Heart right ventricle (tissue), 16 donors: ENCODE data around the gene PLPP7. TPM values are rescaled to one million over a fixed set of nuclear protein-coding genes. Genes with fewer than 3 reads are reported as not detected.

ENCODE experiments used
- ATAC-seq, 8 donors: fragments of 200-7000 bp; cut with Tn5 transposase; one replicate each; pipeline ENCODE4 v1.9.1; 2020; ENCODE audit warnings: mild to moderate bottlenecking in 8 of 8, moderate library complexity in 8 of 8, moderate number of reproducible peaks in 1 of 8
- DNase-seq, 2 donors: peaks; one replicate each; pipeline ENCODE4 v3.0.0-alpha.2; 2020
- H3K27ac ChIP-seq, 10 donors: fragments of 200-600 bp; sonication (generic) in 2 of 10; one replicate each; pipeline versions ENCODE4 v1.5.0 to v1.8.0; 2020 to 2022; ENCODE audit warnings: mild to moderate bottlenecking in 3 of 10
- H3K27me3 ChIP-seq, 7 donors: fragments of 200-600 bp; one replicate each; pipeline ENCODE4 v1.8.0; 2021 to 2022; ENCODE audit warnings: mild to moderate bottlenecking in 2 of 7
- H3K36me3 ChIP-seq, 9 donors: fragments of 200-600 bp; sonication (generic) in 1 of 9; one replicate each; pipeline versions ENCODE4 v1.5.0 to v1.8.0; 2020 to 2022; ENCODE audit warnings: mild to moderate bottlenecking in 2 of 9
- H3K4me1 ChIP-seq, 9 donors: fragments of 200-600 bp; sonication (generic) in 1 of 9; one replicate each; pipeline versions ENCODE4 v1.5.0 to v1.8.0; 2020 to 2022; ENCODE audit warnings: mild to moderate bottlenecking in 4 of 9
- H3K4me3 ChIP-seq, 10 donors: fragments of 200-600 bp; sonication (generic) in 2 of 10; one replicate each; pipeline versions ENCODE4 v1.5.0 to v1.8.0; 2020 to 2022; ENCODE audit warnings: mild to moderate bottlenecking in 7 of 10, moderate library complexity in 2 of 10
- H3K9me3 ChIP-seq, 11 donors: fragments of 200-600 bp in 10 of 11; sonication (generic) in 2 of 11; one replicate each; pipeline versions ENCODE4 v1.5.0 to v1.8.0; 2013 to 2022; ENCODE audit warnings: mild to moderate bottlenecking in 2 of 11, control low read depth in 1 of 11, moderate library complexity in 1 of 11
- WGBS, 2 donors: extraction: QIAGEN DNeasy Blood & Tissue Kit; methylation state at CpG; one replicate each; pipeline ENCODE4 v1.1.7; 2013; ENCODE audit warnings: inconsistent platforms in 1 of 2; 5-methylcytosine and 5-hydroxymethylcytosine counted together
- intact Hi-C, 10 donors: fragments of 100-400 bp; cut with DNase I; formaldehyde crosslinking; loops; one replicate each; pipeline versions ENCODE4 v1.11.1 to v1.14.2; 2022
- polyA plus RNA-seq, 2 donors: library from polyadenylated mRNA; stranded (reverse); fragments of 200-250 nt; gene quantifications; one replicate each; pipeline ENCODE4 v1.2.3, GENCODE V29; 2013
- total RNA-seq, 10 donors: library from RNA; stranded (reverse); fragmentation: NEBNext Ultra II Directional in 3 of 10; extraction: Animal tissue kit (Norgen Biotek cat#: 25700) in 3 of 10; gene quantifications; one replicate each; pipeline versions ENCODE4 v1.2.1 to v1.2.4, GENCODE V29; 2021 to 2023
- TF ChIP-seq, protein P1 (sequence below), 9 donors: fragments of 200-600 bp; sonication (generic) in 2 of 9; IDR thresholded peaks; one replicate each; pipeline versions ENCODE4 v1.5.0 to v1.8.0; 2021 to 2022; ENCODE audit warnings: antibody characterized with exemption in 9 of 9, mild to moderate bottlenecking in 5 of 9, moderate library complexity in 1 of 9
- donor health status: Arrhythmogenic right ventricular cardiomyopathy.
- donor health status: ischemic (EF 13 %, LVEDD 7.1; RV severe dilation, severe dysfunction).
- donor health status: healthy with polysubstance abuse.
- donor health status: DM: no; HTN: yes; CAD: no.
- donor health status: DM: no; HTN: no; CAD: no.
- donor health status: ischemic (EF 25% LVEDD 6.9; RV normal size, moderate dysfunction).
- donor health status: ischemic (EF 25% LVEDD 5.7; RV mildly dilated, moderate dysfunction).
- donor health status: healthy.
- donor health status: DM: yes; HTN: yes; CAD: no.
- donor health status: Ischemic cardiomyopathy.
- donor health status: ischemic (EF 35%, LVEDD 5.7; RV mildly dilated, moderate dysfunction).
- donor health status: nonischemic (EF 11% LVEDD 7.7; RV severe dilation, severe dysfunction).
- donor health status: DM: yes; HTN: yes; CAD: no.
- donor health status: PGD.
- donor health status: ischemic (EF 29% LVEDD 5.4; RV normal size, mild dysfunction).
- donor health status: nonischemic (EF 23%, LVEDD 6.1; RV moderate dilation, normal function).

PLPP7 gene
- total and polyA plus RNA-seq, 12 donors, result 42.6 to 140 (median 102) TPM

DNA sequence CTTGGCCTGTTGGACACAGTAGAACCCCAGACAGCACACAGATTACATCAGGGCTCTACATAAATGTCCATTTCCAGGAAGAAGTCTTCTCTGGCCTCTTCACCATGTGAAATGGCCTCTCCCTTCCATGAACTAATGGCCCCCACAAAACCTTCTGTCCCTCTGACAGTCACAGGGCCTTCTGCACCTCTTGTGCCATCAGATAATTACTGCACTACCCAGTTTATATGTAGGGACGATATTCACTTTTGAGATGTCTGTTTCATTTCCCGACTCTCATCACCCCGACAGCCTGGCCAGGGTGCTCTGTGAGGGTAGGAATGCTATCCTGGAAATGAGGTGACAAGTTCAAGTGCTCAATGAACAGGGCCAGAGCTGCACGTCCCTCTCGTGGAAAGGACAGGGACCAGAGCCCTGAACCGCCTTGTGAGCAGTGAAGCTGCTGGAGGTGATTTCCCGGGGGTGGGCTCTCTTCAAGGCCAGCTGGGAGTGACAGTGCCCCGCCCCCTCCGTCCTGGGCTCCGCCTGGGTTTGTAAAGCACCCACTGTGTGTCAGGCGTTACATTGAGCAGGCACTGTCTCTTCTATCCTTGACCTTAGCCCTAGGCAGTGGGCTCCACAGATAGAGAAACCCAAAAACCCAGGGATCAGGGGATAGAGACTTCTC is 10.2 kb upstream of the PLPP7 start:
- H3K9me3 ChIP-seq, result no peaks in the 10 kb centered on the region
- H3K4me1 ChIP-seq, result peaks cover 14 to 45% (median 26%) of the 10 kb centered on the region in 9 donors
- DNase-seq (no peak), ATAC-seq (peak in 4 of 8 donors; percentile 11 to 27 (median 20))
- no peak overlapping the region for H3K4me3 ChIP-seq
- H3K36me3 ChIP-seq, result no peaks in the 10 kb centered on the region
- intact Hi-C loops, result loop anchor here in 6 of 10 donors (5.0 to 10.0 kb wide), 6 partner anchors 42 to 102 kb away; no protein-coding TSS in a partner anchor
- H3K27me3 ChIP-seq, result peaks cover 0 to 35% (median 14%) of the 10 kb centered on the region in 7 donors
- WGBS, 2 donors, result 49 to 66% methylated on average over 11 of the region's 11 CpGs
- TF ChIP-seq, protein P1, sequence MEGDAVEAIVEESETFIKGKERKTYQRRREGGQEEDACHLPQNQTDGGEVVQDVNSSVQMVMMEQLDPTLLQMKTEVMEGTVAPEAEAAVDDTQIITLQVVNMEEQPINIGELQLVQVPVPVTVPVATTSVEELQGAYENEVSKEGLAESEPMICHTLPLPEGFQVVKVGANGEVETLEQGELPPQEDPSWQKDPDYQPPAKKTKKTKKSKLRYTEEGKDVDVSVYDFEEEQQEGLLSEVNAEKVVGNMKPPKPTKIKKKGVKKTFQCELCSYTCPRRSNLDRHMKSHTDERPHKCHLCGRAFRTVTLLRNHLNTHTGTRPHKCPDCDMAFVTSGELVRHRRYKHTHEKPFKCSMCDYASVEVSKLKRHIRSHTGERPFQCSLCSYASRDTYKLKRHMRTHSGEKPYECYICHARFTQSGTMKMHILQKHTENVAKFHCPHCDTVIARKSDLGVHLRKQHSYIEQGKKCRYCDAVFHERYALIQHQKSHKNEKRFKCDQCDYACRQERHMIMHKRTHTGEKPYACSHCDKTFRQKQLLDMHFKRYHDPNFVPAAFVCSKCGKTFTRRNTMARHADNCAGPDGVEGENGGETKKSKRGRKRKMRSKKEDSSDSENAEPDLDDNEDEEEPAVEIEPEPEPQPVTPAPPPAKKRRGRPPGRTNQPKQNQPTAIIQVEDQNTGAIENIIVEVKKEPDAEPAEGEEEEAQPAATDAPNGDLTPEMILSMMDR (IDR thresholded peaks at IDR 0.05), result no peak
- peak overlapping the region; percentile 17 to 99 (median 95) for H3K27ac ChIP-seq

DNA sequence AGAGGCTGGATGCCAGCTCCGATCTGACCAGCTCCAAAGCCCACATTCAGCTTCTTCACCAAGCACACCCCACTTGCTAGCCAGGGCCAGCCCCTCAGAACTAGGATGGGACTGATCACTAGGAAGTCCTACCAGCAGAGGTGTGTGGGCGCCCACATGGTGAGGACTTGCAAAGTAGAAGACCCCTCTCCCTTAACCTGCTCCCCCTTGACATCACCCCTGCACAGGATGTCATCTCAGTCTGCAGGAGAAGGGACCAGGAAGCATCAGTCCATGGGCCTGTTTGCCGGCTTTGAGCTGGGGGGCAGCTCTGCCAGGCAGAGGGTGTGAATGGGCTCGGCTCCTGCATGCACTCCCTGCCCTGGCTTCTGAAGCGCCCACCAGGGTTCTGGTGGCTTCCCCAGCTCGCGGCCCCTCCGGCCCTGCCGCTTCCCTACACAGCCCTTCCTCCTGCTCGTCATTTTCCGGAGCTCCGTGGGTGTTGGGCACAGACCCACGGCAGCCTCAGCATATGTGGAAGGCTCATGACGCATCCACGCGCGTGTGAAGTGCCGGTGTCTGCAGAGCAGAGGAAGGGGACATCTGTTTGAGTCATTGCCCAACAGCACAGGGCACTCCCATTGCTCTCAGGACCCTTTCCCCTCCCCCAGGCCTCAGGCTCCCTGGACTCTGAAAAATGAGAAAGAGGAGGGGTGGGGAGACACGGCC is 9.5 kb upstream of the PLPP7 start:
- TF ChIP-seq, protein P1 (IDR thresholded peaks at IDR 0.05), result no peak
- peaks cover 14 to 39% (median 25%) of the 10 kb centered on the region in 9 donors for H3K4me1 ChIP-seq
- H3K36me3 ChIP-seq, result no peaks in the 10 kb centered on the region
- WGBS, 2 donors, result 63 to 69% methylated on average over 19 of the region's 19 CpGs
- intact Hi-C loops, result loop anchor here in 6 of 10 donors (5.0 to 10.0 kb wide), 6 partner anchors 43 to 103 kb away; no protein-coding TSS in a partner anchor
- H3K27ac ChIP-seq, result peak overlapping the region in 9 of 10 donors; percentile 77 to 99 (median 98)
- no peaks in the 10 kb centered on the region for H3K9me3 ChIP-seq
- H3K4me3 ChIP-seq, result no peak overlapping the region
- DNase-seq (no peak), ATAC-seq (no peak)
- H3K27me3 ChIP-seq, result peaks cover 0 to 35% (median 14%) of the 10 kb centered on the region in 7 donors

DNA sequence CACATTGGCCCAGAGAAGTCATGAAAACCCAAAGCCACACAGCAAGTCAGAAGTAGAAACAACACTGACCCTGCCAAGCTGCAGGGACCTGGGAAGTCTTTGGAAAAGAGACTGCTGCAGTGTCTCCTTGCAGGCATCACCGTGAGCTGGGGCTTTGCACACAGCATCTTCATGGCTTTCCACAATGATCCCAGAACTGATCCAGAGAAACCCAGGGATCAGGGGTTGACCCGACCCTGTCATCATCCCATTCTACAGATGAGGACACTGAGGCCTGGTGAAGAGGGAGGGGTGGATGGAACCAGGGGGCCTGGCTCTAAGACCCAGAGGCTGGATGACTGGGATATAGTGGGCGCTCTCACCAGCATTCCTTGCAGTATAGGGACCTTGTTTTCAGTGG is 8.9 kb upstream of the PLPP7 start:
- TF ChIP-seq, protein P1 (IDR thresholded peaks at IDR 0.05), result no peak
- no peak overlapping the region for H3K4me3 ChIP-seq
- intact Hi-C loops, result no loop called here
- peaks cover 0 to 35% (median 14%) of the 10 kb centered on the region in 7 donors for H3K27me3 ChIP-seq
- 90 to 94% methylated on average over 3 of the region's 3 CpGs for WGBS, 2 donors
- H3K36me3 ChIP-seq, result no peaks in the 10 kb centered on the region
- peak overlapping the region in 1 of 10 donors; percentile 89 for H3K27ac ChIP-seq
- no peak for DNase-seq
- peaks cover 14 to 37% (median 25%) of the 10 kb centered on the region in 9 donors for H3K4me1 ChIP-seq
- H3K9me3 ChIP-seq, result no peaks in the 10 kb centered on the region
- no peak for ATAC-seq

DNA sequence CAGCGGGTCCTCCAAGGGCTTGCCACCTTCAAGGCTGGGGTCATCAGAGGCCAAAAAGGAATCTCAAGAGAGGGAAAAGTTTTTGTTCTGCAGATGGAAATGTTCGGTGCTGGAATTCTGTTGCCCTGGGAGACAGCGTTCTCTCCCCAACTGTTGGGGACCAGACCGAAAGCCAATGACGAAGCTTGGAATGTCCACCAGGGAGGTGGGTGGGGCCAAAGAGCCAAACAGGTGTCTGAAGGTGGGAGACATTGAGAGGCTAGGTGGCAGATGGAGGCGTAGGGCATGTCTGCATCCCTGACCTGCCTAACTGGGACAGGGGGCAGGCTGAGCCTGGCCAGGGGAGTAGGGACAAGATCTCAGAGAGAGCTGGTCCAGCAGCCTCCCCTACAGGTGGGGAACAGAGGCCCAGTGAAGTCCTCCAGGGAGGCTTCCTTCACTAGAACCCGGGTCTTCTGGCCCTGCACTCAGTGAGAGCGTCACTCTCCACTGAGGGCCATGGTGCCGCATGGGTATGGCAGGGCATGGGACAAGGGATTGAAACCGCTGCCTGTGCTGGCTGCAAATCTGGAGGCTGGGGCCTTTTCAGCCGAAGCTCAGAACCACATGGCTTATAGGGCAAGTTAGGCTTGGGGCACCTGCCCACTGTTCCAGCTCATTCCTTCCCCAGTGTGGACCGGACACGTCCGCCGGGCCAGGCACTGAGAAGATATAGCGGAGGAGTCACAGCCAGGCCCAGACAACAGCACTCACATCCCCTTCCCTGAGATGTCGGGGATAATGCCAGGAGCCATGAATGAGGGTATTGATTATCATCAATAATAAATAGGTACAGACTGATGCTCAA is 8.2 kb upstream of the PLPP7 start:
- intact Hi-C loops, result no loop called here
- 87 to 88% methylated on average over 17 of the region's 17 CpGs for WGBS, 2 donors
- TF ChIP-seq, protein P1 (IDR thresholded peaks at IDR 0.05), result no peak
- peaks cover 0 to 35% (median 14%) of the 10 kb centered on the region in 7 donors for H3K27me3 ChIP-seq
- H3K27ac ChIP-seq, result peak overlapping the region in 1 of 10 donors; percentile 4
- DNase-seq, result no peak
- no peak for ATAC-seq
- H3K4me3 ChIP-seq, result no peak overlapping the region
- H3K36me3 ChIP-seq, result no peaks in the 10 kb centered on the region
- H3K9me3 ChIP-seq, result no peaks in the 10 kb centered on the region
- H3K4me1 ChIP-seq, result peaks cover 14 to 37% (median 25%) of the 10 kb centered on the region in 9 donors
